ENCODE measurements around the gene SEC14L6. TPM values are rescaled to one million over a fixed set of nuclear protein-coding genes. Genes with fewer than 3 reads are reported as not detected.
"Not testable (repeated sequence)": the region's sequence is repeated elsewhere in the genome, so short reads cannot be mapped to it uniquely, and the experiment has no call there.

Gene SEC14L6
- total RNA-seq, result under 1 TPM; 0.27 to 0.56 TPM

DNA sequence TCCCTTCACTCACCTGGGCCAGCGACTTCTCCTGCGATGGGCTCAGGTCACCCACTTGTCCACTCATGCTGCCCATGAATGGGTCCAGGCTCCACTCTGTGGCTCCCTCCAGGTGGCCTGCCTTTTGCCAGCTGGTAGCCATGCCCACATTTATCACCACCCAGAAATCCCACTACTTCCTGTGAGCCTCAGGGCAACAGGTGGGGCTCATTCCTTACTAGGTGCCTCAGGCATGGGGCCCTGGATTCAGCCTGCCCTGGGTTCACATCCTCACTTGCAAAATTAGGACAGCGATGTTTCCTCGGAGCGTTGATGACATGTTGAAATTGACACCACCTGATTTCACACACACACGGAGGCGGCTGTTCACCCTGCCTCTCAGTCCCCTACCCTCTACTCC, at the start of gene SEC14L6:
TSS of gene SEC14L6 (minus strand) at position 126 of the 400 bp plus-strand sequence. CDS start at position 67, 59 bp downstream.
- Histone ChIP-seq H3K4me1 (ENCODE audit: control insufficient read depth in 1 of 2, low read depth in 2 of 2) (peaks cover 0 to 12% of the 10 kb centered on the region in 2 donors), H3K27ac (no peak within 1 kb of the TSS), H3K9me3 (no peaks in the 10 kb centered on the region), H3K27me3 (replicated peaks; ENCODE audit: insufficient read depth) (no peaks in the 10 kb centered on the region), H3K4me3 (no peak within 1 kb of the TSS), H3K36me3 (no peaks in the 10 kb centered on the region)
- DNase-seq (ENCODE audit: low spot score) (no peak), ATAC-seq (ENCODE audit: insufficient number of reproducible peaks, low FRiP score, low read depth) (no peak)
- TF ChIP-seq, protein P1, sequence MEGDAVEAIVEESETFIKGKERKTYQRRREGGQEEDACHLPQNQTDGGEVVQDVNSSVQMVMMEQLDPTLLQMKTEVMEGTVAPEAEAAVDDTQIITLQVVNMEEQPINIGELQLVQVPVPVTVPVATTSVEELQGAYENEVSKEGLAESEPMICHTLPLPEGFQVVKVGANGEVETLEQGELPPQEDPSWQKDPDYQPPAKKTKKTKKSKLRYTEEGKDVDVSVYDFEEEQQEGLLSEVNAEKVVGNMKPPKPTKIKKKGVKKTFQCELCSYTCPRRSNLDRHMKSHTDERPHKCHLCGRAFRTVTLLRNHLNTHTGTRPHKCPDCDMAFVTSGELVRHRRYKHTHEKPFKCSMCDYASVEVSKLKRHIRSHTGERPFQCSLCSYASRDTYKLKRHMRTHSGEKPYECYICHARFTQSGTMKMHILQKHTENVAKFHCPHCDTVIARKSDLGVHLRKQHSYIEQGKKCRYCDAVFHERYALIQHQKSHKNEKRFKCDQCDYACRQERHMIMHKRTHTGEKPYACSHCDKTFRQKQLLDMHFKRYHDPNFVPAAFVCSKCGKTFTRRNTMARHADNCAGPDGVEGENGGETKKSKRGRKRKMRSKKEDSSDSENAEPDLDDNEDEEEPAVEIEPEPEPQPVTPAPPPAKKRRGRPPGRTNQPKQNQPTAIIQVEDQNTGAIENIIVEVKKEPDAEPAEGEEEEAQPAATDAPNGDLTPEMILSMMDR (IDR thresholded peaks at IDR 0.05), result no peak

DNA sequence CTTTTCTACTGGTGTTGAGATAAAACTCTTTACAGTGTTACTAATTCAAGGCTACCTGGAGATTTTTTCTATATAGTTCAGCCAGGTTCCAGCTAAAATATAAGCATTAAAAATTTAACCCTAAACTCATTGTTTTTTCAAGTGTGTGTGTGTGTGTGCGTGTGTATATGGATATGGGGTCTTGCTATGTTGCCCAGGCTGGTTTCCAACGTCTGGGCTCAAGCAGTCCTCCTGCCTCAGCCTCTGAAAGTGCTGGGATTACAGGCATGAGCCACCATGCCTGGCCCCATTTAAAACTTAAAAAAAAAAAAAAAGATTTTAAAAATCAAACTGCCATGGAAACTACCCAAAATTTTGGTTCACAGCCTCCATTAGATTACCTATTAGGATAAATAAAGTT, 49.7 kb upstream of the SEC14L6 start:
- H3K4me3 ChIP-seq, result no peak overlapping the region
- no peaks in the 10 kb centered on the region for H3K27me3 ChIP-seq (replicated peaks; ENCODE audit: insufficient read depth)
- no peaks in the 10 kb centered on the region for H3K36me3 ChIP-seq
- DNase-seq (ENCODE audit: low spot score), result no peak
- H3K9me3 ChIP-seq, result no peaks in the 10 kb centered on the region
- peaks cover under 1 to 6% of the 10 kb centered on the region in 2 donors for H3K4me1 ChIP-seq (ENCODE audit: control insufficient read depth in 1 of 2, low read depth in 2 of 2)
- no peak overlapping the region for H3K27ac ChIP-seq
- TF ChIP-seq, protein P1 (IDR thresholded peaks at IDR 0.05), result no peak
- ATAC-seq (ENCODE audit: insufficient number of reproducible peaks, low FRiP score, low read depth), result no peak

DNA sequence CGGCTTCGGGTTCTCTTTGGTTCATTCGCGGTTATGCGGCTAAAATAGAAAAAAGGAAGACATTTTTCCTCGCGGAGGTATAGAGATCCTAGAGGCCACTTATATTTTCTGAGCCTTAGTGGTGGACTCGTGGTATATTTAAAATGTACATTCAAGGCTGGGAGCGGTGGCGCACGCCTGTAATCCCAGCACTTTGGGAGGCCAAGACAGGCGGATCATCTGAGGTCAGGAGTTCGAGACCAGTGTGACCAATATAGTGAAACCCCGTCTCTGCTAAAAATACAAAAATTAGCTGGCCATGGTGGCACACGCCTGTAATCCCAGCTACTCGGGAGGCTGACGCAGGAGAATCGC, 45.8 kb upstream of the SEC14L6 start:
- H3K27ac ChIP-seq; DNase-seq (ENCODE audit: low spot score); H3K27me3 ChIP-seq (replicated peaks; ENCODE audit: insufficient read depth); ATAC-seq (ENCODE audit: insufficient number of reproducible peaks, low FRiP score, low read depth); H3K9me3 ChIP-seq: not testable (repeated sequence)
- Histone ChIP-seq H3K4me1 (ENCODE audit: control insufficient read depth in 1 of 2, low read depth in 2 of 2) (peaks cover 11 to 20% of the 10 kb centered on the region in 2 donors), H3K36me3 (peaks cover 19% of the 10 kb centered on the region), H3K4me3 (peak overlapping the region; percentile 86)

DNA sequence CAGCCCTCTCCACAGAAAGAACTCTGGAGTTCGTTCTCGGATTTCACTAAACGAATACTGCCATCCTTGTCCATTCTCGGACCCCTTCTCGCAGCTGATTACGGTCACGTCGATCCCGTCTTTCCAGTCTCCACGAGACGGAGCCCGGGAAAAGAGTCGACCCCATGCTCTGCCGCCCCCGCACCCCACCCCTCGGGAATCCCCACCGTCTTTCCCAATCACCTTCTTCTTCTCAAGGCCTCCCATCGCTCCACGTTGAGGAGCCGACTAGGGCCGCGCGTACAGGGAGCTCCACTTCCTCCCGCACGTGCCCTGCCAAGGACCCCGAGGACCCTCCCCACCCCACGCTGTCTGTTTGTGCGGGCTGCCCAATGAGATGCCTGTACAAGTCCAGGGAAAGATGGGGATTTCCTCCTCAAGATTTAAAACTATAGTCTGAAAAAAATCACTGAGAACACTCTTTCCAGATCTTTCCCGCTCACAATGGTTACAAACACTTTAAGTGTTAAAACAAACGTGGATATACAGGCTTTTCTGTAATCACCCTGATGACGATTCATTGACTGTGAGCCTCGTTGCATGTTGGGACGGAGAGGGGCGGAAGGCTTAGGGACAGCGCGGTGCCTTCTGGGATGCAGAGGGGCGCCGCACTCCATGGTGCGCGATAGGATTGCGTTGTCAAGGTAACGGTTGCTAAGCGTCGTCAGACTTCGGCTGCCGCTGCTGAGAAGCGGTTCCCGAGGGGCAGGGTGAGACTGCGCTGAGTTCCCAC, 45.2 kb upstream of the SEC14L6 start, which contains the start of gene PES1:
TSS of gene PES1 (minus strand) at position 323 of the 772 bp plus-strand sequence. CDS start at position 246, 77 bp downstream.
- DNase-seq (ENCODE audit: low spot score) (peak; percentile 83), ATAC-seq (ENCODE audit: insufficient number of reproducible peaks, low FRiP score, low read depth) (peak; percentile 97)
- Histone ChIP-seq H3K9me3 (no peaks in the 10 kb centered on the region), H3K4me3 (peak within 1 kb of the TSS; percentile 86), H3K36me3 (peaks cover 24% of the 10 kb centered on the region), H3K27ac (peak within 1 kb of the TSS; percentile 66 to 67), H3K4me1 (ENCODE audit: control insufficient read depth in 1 of 2, low read depth in 2 of 2) (peaks cover 11 to 20% of the 10 kb centered on the region in 2 donors), H3K27me3 (replicated peaks; ENCODE audit: insufficient read depth) (no peaks in the 10 kb centered on the region)
- TF ChIP-seq, protein P1 (IDR thresholded peaks at IDR 0.05), result no peak

DNA sequence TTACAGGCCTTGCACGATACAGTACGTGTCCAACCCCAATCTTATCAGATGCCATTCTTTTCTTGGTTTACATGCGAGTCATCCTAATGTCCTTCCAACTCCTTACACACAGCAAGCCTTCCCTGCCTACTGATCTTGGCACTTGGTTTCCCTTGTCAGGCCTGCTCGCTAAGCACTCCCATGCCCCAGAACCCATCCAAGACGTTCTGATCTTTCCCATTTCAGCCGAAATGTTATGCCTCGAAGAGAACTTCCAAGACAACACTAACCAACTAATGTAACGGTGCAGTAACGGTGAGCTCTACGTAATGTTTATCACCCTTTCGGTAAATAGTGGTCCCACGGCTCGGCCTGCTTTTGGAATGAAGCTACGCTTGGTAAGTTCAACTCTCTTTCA, 44.6 kb upstream of the SEC14L6 start:
- TF ChIP-seq, protein P1 (IDR thresholded peaks at IDR 0.05), result no peak
- Histone ChIP-seq H3K36me3 (peaks cover 29% of the 10 kb centered on the region), H3K27ac (no peak overlapping the region), H3K4me3 (peak overlapping the region; percentile 86), H3K27me3 (replicated peaks; ENCODE audit: insufficient read depth) (no peaks in the 10 kb centered on the region), H3K9me3 (no peaks in the 10 kb centered on the region), H3K4me1 (ENCODE audit: control insufficient read depth in 1 of 2, low read depth in 2 of 2) (peaks cover 11 to 20% of the 10 kb centered on the region in 2 donors)
- ATAC-seq (ENCODE audit: insufficient number of reproducible peaks, low FRiP score, low read depth) (no peak), DNase-seq (ENCODE audit: low spot score) (no peak)

Data from thoracic aorta (tissue), 2 donors.